Kidney (tissue), 14 donors: Measurements from ENCODE around the gene TLX1. TPM values are rescaled to one million over a fixed set of nuclear protein-coding genes. Genes with fewer than 3 reads are reported as not detected.
"Not testable (repeated sequence)": the region's sequence is repeated elsewhere in the genome, so short reads cannot be mapped to it uniquely, and the experiment has no call there.

ENCODE experiments used
- DNase-seq, 5 donors: peaks; one replicate each; pipeline ENCODE4 v3.0.0-alpha.2; 2013 to 2020
- FAIRE-seq: peaks from 2 replicates; lab custom pipeline; 2012; peaks lifted over from hg19 to GRCh38; lab: Jason Lieb, UNC
- H3K27ac ChIP-seq, 2 donors: one replicate each; pipeline ENCODE4 v1.7.0; 2013; ENCODE audit warnings: low read depth in 2 of 2, low read length in 2 of 2, inconsistent platforms in 1 of 2
- H3K27me3 ChIP-seq: one replicate; pipeline ENCODE4 v1.7.1; 2013; ENCODE audit warnings: low read length, inconsistent platforms; ENCODE audit not compliant: control insufficient read depth, insufficient read depth
- H3K36me3 ChIP-seq, 3 donors: one replicate each; pipeline versions ENCODE4 v1.7.0 to v1.7.1; 2013; ENCODE audit warnings: low read length in 3 of 3, control low read depth in 1 of 3, inconsistent platforms in 1 of 3; ENCODE audit not compliant: insufficient read depth in 3 of 3, control insufficient read depth in 2 of 3
- H3K4me1 ChIP-seq, 3 donors: one replicate each; pipeline versions ENCODE4 v1.7.0 to v1.7.1; 2013; ENCODE audit warnings: low read length in 3 of 3, inconsistent platforms in 1 of 3, low read depth in 1 of 3; ENCODE audit not compliant: control insufficient read depth in 2 of 3, insufficient read depth in 2 of 3
- H3K4me3 ChIP-seq, 3 donors: one replicate each; pipeline versions ENCODE4 v1.7.0 to v1.8.1; 2013; ENCODE audit warnings: low read length in 3 of 3, control low read depth in 1 of 3, inconsistent platforms in 1 of 3
- H3K9ac ChIP-seq, 3 donors: one replicate each; pipeline versions ENCODE4 v1.7.0 to v1.7.1; 2013; ENCODE audit warnings: low read length in 3 of 3, control low read depth in 1 of 3, inconsistent platforms in 1 of 3
- H3K9me3 ChIP-seq, 3 donors: one replicate each; pipeline versions ENCODE4 v1.7.0 to v1.7.1; 2013; ENCODE audit warnings: low read length in 3 of 3, control low read depth in 1 of 3, inconsistent platforms in 1 of 3; ENCODE audit not compliant: control insufficient read depth in 2 of 3, insufficient read depth in 1 of 3
- CTCF ChIP-seq: IDR thresholded peaks from 3 replicates; pipeline ENCODE4 v1.5.1; 2012; ENCODE audit warnings: mild to moderate bottlenecking, moderate library complexity, borderline replicate concordance; ENCODE audit not compliant: insufficient read depth; ENCODE audit errors: extremely low read depth
- intact Hi-C: fragments of 100-400 bp; cut with DNase I; formaldehyde crosslinking; loops from one replicate; pipeline ENCODE4 v1.11.1; 2022
- polyA plus RNA-seq: library from polyadenylated mRNA; stranded (reverse); fragments of 350-450 nt; fragmentation: Illumina TruSeq; extraction: RNeasy Lipid Tissue Mini Kit (QIAGEN cat#74804); gene quantifications from one replicate; pipeline ENCODE4 v1.2.3, GENCODE V29; 2014; ENCODE audit warnings: low read depth, low replicate concordance; ENCODE audit not compliant: insufficient read depth
- total RNA-seq: library from RNA; stranded (reverse); fragmentation: NEBNext Ultra II Directional; extraction: Animal tissue kit (Norgen Biotek cat#: 25700); gene quantifications from one replicate; pipeline ENCODE4 v1.2.1, GENCODE V29; 2021
- donor health status: control.
- donor health status: control.
- donor health status: control.
- donor health status: control.
- donor health status: control.
- donor health status: DM: yes; HTN: yes; CAD: no.
- donor health status: Normal renal cell carcinoma (clear cell type).

The TLX1 gene
- total and polyA plus RNA-seq, 2 donors from 2014 or later: not detected

DNA sequence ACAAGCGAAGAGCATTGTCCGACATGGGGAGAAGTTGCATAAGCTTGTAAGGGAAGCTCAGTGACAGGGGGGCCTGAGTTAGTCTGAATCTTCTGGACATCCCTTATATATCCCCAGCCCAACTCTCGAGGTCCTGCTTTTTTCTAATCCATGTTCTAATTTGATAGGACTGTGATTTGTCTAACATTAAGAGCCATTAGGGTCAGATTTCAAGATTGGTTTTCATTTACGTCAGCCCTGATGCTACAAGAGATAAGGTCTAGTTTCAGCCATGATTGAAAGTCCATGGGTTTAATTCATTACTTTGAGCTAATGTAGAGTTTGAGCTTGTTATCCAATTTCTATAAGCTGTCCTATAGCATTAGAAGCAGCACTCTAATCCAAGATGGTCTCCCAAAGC is 20.3 kb downstream of the TLX1 start:
- no peak overlapping the region for H3K9ac ChIP-seq
- H3K4me1 ChIP-seq: no peaks in the 10 kb centered on the region
- H3K27me3 ChIP-seq: peaks cover 35% of the 10 kb centered on the region
- DNase-seq (no peak), FAIRE-seq (no peak)
- H3K36me3 ChIP-seq: no peaks in the 10 kb centered on the region
- no peak for TF ChIP-seq CTCF
- no peak overlapping the region for H3K4me3 ChIP-seq
- peaks cover 0 to 6% (median 0%) of the 10 kb centered on the region in 3 donors for H3K9me3 ChIP-seq
- intact Hi-C loops: no loop called here
- no peak overlapping the region for H3K27ac ChIP-seq

DNA sequence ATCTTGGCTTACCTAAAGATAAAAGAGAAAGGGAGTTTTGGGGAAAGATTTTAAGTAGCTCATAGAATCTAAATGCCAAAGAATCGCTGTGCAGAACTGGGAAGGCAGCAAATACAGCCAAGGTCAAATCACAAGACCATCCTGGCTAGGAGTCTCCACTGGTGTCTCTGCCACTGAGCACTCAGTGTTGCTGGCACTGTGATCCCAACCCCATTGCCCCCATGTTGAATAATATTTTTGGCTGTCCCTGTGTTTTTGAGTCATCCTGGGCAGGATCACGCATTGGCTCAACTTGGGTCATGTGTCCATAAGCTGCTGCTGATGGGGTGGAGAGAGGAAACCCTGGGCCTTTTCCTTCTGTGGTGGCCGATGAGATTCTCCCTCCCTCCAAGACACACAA is 21.2 kb downstream of the TLX1 start:
- peaks cover 0 to 6% (median 0%) of the 10 kb centered on the region in 3 donors for H3K9me3 ChIP-seq
- H3K9ac ChIP-seq: no peak overlapping the region
- H3K27ac ChIP-seq: no peak overlapping the region
- intact Hi-C loops: no loop called here
- H3K27me3 ChIP-seq: peaks cover 28% of the 10 kb centered on the region
- DNase-seq (no peak), FAIRE-seq (no peak)
- H3K4me3 ChIP-seq: no peak overlapping the region
- no peak for TF ChIP-seq CTCF
- H3K4me1 ChIP-seq: no peaks in the 10 kb centered on the region
- H3K36me3 ChIP-seq: no peaks in the 10 kb centered on the region

GRCh38 chr10:101154506-101154905 is 23.4 kb downstream of the TLX1 start:
- H3K4me3 ChIP-seq, H3K27ac ChIP-seq, H3K36me3 ChIP-seq, H3K9ac ChIP-seq, H3K4me1 ChIP-seq, intact Hi-C loops, DNase-seq, FAIRE-seq, H3K9me3 ChIP-seq: not testable (repeated sequence)
- H3K27me3 ChIP-seq: peaks cover 10% of the 10 kb centered on the region

DNA sequence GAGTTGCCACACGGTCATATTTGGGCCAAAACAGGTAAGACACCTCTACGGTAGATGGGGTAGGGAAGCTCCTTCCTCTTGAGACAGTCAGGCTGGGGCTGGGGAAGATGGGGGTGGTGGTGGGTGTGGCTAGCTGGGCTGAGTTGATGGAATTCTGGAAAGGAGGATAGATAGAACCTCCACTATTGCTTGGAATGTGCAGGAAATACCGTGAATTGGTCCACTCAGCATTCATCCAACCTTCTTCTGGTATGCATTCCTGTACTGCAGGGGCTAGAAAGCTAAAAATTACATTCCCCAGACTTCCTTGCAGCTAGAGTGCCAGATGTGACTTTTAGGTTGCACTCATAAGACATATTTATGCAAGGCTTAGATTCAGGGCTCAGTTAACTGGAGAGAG is 24.8 kb downstream of the TLX1 start:
- FAIRE-seq: no peak
- H3K27ac ChIP-seq: no peak overlapping the region
- no peak for TF ChIP-seq CTCF
- no peaks in the 10 kb centered on the region for H3K9me3 ChIP-seq
- DNase-seq: no peak
- H3K9ac ChIP-seq: no peak overlapping the region
- no peaks in the 10 kb centered on the region for H3K4me1 ChIP-seq
- no peak overlapping the region for H3K4me3 ChIP-seq
- no peaks in the 10 kb centered on the region for H3K36me3 ChIP-seq
- intact Hi-C loops: no loop called here
- H3K27me3 ChIP-seq: peaks cover 10% of the 10 kb centered on the region
